Spinal cord (tissue), 4 donors: ENCODE results near the gene NARF. TPM values are rescaled to one million over a fixed set of nuclear protein-coding genes. Genes with fewer than 3 reads are reported as not detected.

Experiments used
- polyA plus RNA-seq, 2 donors: library from polyadenylated mRNA; unstranded; fragments of 120-200 nt; gene quantifications; one replicate each; pipeline ENCODE4 v1.2.1, GENCODE V29; 2013; ENCODE audit not compliant: insufficient read length in 2 of 2
- small RNA-seq: library from RNA; depleted of rRNA; stranded (forward); fragments of <200 nt; gene quantifications from one replicate; pipeline ENCODE3, GENCODE V24; 2014; ENCODE audit warnings: low replicate concordance
- total RNA-seq, 2 donors: library from RNA; depleted of rRNA in 1 of 2; stranded (reverse); fragments of 120-200 nt in 1 of 2; fragments of >200 nt in 1 of 2; gene quantifications; one replicate each; pipeline versions ENCODE4 v1.2.3 to v1.2.4, GENCODE V29; 2013 to 2014

Gene NARF
- total and polyA plus RNA-seq, 4 donors: 31.1 to 124 (median 75.9) TPM

Small RNA genes within 50 kb of the gene (small RNA-seq; reads per million reads assigned to genes)
- not detected for gene RF00019

Other genes with a start within 250 kb of the NARF start
- gene CCDC57, start 245.9 kb upstream of the NARF start, total RNA-seq: 10 to 100 TPM; 15.3 to 28.5 TPM
- gene CCDC57, start 245.9 kb upstream of the NARF start, polyA plus RNA-seq: 10 to 100 TPM; 50.8 to 85.3 TPM
- gene SLC16A3, start 229.7 kb upstream of the NARF start, total RNA-seq: 10 to 100 TPM; 19.0 to 22.8 TPM
- 10 to 100 TPM; 14.1 to 19.1 TPM for gene SLC16A3, start 229.7 kb upstream of the NARF start, polyA plus RNA-seq
- 10 to 100 TPM; 35.2 to 51.1 TPM for gene CSNK1D, start 185.0 kb upstream of the NARF start, total RNA-seq
- gene CSNK1D, start 185.0 kb upstream of the NARF start, polyA plus RNA-seq: 100 to 1,000 TPM; 127 to 144 TPM
- under 1 TPM in 1 of 2 donors, not detected in 1; 0.33 TPM for gene CD7, start 141.1 kb upstream of the NARF start, total RNA-seq
- gene CD7, start 141.1 kb upstream of the NARF start, polyA plus RNA-seq: under 1 TPM; 0.41 to 0.42 TPM
- 1 to 10 TPM; 3.3 to 7.4 TPM for gene SECTM1, start 125.0 kb upstream of the NARF start, total RNA-seq
- gene SECTM1, start 125.0 kb upstream of the NARF start, polyA plus RNA-seq: 1 to 10 TPM; 1.9 to 2.7 TPM
- gene TEX19, start 99.5 kb upstream of the NARF start, total RNA-seq: not detected
- not detected for gene TEX19, start 99.5 kb upstream of the NARF start, polyA plus RNA-seq
- gene UTS2R, start 87.0 kb upstream of the NARF start, total RNA-seq: under 1 TPM in 1 of 2 donors, not detected in 1; 0.11 TPM
- under 1 TPM; 0.19 to 0.32 TPM for gene UTS2R, start 87.0 kb upstream of the NARF start, polyA plus RNA-seq
- gene HEXD, start 40.4 kb upstream of the NARF start, total RNA-seq: 10 to 100 TPM; 15.0 to 20.6 TPM
- 10 to 100 TPM; 33.7 to 50.7 TPM for gene HEXD, start 40.4 kb upstream of the NARF start, polyA plus RNA-seq
- gene OGFOD3, start 40.2 kb upstream of the NARF start, total RNA-seq: 10 to 100 TPM; 12.5 to 27.2 TPM
- gene OGFOD3, start 40.2 kb upstream of the NARF start, polyA plus RNA-seq: 10 to 100 TPM; 27.2 to 31.1 TPM
- 10 to 100 TPM; 30.3 to 53.8 TPM for gene CYBC1, start 8.0 kb upstream of the NARF start, total RNA-seq
- gene CYBC1, start 8.0 kb upstream of the NARF start, polyA plus RNA-seq: 10 to 100 TPM; 66.8 to 83.0 TPM
- 10 to 100 TPM; 26.8 to 42.6 TPM for gene FOXK2, start 61.0 kb downstream of the NARF start, total RNA-seq
- 10 to 100 TPM; 50.3 to 57.1 TPM for gene FOXK2, start 61.0 kb downstream of the NARF start, polyA plus RNA-seq
- gene WDR45B, start 189.7 kb downstream of the NARF start, total RNA-seq: 10 to 100 TPM; 83.8 to 86.6 TPM
- 100 to 1,000 TPM; 118 to 120 TPM for gene WDR45B, start 189.7 kb downstream of the NARF start, polyA plus RNA-seq
- gene RAB40B, start 240.0 kb downstream of the NARF start, total RNA-seq: 10 to 100 TPM; 11.8 to 16.4 TPM
- gene RAB40B, start 240.0 kb downstream of the NARF start, polyA plus RNA-seq: 10 to 100 TPM; 27.2 to 32.3 TPM